Thyroid gland (tissue), 4 donors: Measurements from ENCODE around the gene ARMH4.

Experiments used
- POLR2A ChIP-seq, 2 donors: fragments of 450-650 bp; IDR thresholded peaks; one replicate each; pipeline ENCODE4 v1.6.1; 2017; ENCODE audit warnings: antibody characterized with exemption in 2 of 2, mild to moderate bottlenecking in 2 of 2, moderate library complexity in 1 of 2
- TF ChIP-seq, protein P1 (sequence below), 6 experiments: fragments of 200-600 bp in 3 of 6; fragments of 450-650 bp in 3 of 6; sonication (generic) in 3 of 6; IDR thresholded peaks; one replicate each; pipeline ENCODE4 v1.5.1; 2016 to 2019; ENCODE audit warnings: antibody characterized with exemption in 6 of 6, mild to moderate bottlenecking in 2 of 6, inconsistent platforms in 1 of 6, moderate library complexity in 1 of 6

DNA sequence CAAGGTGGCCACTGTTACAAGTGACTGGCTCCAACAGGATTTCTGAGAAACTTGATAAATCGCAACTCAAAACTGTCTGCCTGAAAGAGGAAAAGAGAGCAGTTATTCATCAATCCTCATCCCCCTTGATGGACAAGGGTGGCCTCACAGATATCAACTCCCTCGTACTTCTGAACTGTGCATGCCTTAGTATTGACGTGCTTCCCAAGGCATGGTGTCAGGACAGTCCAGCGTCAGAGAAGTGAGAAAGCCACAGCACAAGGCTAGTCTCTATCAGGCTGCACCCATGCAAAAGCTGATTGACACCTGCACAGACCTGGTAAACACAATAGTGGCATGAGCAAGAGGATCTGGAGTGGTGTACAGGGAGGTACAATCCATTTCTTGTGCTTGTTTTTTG lies 160.7 kb downstream of the ARMH4 start:
- TF ChIP-seq, protein P1, sequence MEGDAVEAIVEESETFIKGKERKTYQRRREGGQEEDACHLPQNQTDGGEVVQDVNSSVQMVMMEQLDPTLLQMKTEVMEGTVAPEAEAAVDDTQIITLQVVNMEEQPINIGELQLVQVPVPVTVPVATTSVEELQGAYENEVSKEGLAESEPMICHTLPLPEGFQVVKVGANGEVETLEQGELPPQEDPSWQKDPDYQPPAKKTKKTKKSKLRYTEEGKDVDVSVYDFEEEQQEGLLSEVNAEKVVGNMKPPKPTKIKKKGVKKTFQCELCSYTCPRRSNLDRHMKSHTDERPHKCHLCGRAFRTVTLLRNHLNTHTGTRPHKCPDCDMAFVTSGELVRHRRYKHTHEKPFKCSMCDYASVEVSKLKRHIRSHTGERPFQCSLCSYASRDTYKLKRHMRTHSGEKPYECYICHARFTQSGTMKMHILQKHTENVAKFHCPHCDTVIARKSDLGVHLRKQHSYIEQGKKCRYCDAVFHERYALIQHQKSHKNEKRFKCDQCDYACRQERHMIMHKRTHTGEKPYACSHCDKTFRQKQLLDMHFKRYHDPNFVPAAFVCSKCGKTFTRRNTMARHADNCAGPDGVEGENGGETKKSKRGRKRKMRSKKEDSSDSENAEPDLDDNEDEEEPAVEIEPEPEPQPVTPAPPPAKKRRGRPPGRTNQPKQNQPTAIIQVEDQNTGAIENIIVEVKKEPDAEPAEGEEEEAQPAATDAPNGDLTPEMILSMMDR (IDR thresholded peaks at IDR 0.05): no peak
- no peak for TF ChIP-seq POLR2A (IDR thresholded peaks at IDR 0.05)
